Measurements from ENCODE around the gene GSTA1. TPM values are rescaled to one million over a fixed set of nuclear protein-coding genes. Genes with fewer than 3 reads are reported as not detected.
"Not testable (repeated sequence)": the region's sequence is repeated elsewhere in the genome, so short reads cannot be mapped to it uniquely, and the experiment has no call there.

GSTA1 gene
- total RNA-seq, 2 donors from 2014 or later, result not detected

GRCh38 chr6:52821842-52822241, 18.2 kb upstream of the GSTA1 start:
- no peak overlapping the region for H3K4me3 ChIP-seq
- no peaks in the 10 kb centered on the region for H3K4me1 ChIP-seq
- H3K36me3 ChIP-seq, result no peaks in the 10 kb centered on the region
- no peak for DNase-seq (ENCODE audit: low spot score)
- no peaks in the 10 kb centered on the region for H3K27me3 ChIP-seq
- H3K9me3 ChIP-seq, result peaks cover 0 to 3% of the 10 kb centered on the region in 2 donors
- no peak overlapping the region for H3K27ac ChIP-seq
- TF ChIP-seq, protein P1, sequence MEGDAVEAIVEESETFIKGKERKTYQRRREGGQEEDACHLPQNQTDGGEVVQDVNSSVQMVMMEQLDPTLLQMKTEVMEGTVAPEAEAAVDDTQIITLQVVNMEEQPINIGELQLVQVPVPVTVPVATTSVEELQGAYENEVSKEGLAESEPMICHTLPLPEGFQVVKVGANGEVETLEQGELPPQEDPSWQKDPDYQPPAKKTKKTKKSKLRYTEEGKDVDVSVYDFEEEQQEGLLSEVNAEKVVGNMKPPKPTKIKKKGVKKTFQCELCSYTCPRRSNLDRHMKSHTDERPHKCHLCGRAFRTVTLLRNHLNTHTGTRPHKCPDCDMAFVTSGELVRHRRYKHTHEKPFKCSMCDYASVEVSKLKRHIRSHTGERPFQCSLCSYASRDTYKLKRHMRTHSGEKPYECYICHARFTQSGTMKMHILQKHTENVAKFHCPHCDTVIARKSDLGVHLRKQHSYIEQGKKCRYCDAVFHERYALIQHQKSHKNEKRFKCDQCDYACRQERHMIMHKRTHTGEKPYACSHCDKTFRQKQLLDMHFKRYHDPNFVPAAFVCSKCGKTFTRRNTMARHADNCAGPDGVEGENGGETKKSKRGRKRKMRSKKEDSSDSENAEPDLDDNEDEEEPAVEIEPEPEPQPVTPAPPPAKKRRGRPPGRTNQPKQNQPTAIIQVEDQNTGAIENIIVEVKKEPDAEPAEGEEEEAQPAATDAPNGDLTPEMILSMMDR (IDR thresholded peaks at IDR 0.05), result no peak

DNA sequence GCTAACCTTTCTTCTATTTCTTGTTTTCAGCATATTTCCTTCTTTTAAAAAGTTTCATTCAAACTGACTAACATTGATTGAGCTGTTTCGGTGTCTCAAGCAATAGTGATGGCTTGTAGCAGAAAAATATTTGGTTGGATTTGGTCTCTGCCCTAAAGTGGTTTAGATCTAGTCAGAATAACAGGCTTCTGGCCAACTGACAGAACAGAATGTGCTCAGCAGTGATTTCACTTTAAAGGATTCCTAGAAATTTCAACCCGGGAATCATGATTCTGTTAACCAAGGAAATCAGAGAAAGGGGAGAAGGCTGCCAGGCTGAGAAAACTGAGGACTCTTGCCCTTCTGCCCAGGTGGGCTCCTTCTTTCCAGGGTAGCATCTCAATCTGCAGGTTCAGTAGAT, 16.6 kb upstream of the GSTA1 start:
- H3K4me1 ChIP-seq, result no peaks in the 10 kb centered on the region
- no peak overlapping the region for H3K4me3 ChIP-seq
- TF ChIP-seq, protein P1 (IDR thresholded peaks at IDR 0.05), result no peak
- no peaks in the 10 kb centered on the region for H3K27me3 ChIP-seq
- peaks cover 0 to 3% of the 10 kb centered on the region in 2 donors for H3K9me3 ChIP-seq
- H3K36me3 ChIP-seq, result no peaks in the 10 kb centered on the region
- DNase-seq (ENCODE audit: low spot score), result no peak
- no peak overlapping the region for H3K27ac ChIP-seq

GRCh38 chr6:52815167-52816092, 11.8 kb upstream of the GSTA1 start:
- Histone ChIP-seq H3K4me1 (no peaks in the 10 kb centered on the region), H3K36me3 (no peaks in the 10 kb centered on the region), H3K27me3 (no peaks in the 10 kb centered on the region), H3K4me3 (no peak overlapping the region), H3K9me3 (no peaks in the 10 kb centered on the region), H3K27ac (no peak overlapping the region)
- no peak for DNase-seq (ENCODE audit: low spot score)
- TF ChIP-seq, protein P1 (IDR thresholded peaks at IDR 0.05), result peak; percentile 32 to 71

DNA sequence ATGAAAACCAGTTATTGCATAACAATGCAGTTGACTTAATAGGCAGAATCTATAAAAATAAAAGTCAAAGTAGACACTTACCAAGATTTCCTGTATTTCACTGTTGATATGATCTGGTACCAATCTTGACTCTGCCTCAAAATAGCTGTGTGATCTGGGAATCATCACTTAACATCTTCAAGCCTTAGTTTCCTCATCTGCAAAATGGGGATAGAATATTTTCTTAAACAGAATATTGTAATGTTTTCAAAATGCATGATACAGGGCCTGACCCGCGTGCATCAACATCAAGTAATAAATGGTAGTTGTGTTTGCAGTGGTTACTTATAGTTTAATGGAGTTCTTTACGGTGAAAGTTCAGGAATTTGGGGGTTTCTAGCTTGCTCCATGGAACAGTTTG, 10.9 kb upstream of the GSTA1 start:
- H3K27ac ChIP-seq; H3K36me3 ChIP-seq; H3K4me1 ChIP-seq; H3K4me3 ChIP-seq; H3K27me3 ChIP-seq; DNase-seq (ENCODE audit: low spot score); H3K9me3 ChIP-seq: not testable (repeated sequence)

DNA sequence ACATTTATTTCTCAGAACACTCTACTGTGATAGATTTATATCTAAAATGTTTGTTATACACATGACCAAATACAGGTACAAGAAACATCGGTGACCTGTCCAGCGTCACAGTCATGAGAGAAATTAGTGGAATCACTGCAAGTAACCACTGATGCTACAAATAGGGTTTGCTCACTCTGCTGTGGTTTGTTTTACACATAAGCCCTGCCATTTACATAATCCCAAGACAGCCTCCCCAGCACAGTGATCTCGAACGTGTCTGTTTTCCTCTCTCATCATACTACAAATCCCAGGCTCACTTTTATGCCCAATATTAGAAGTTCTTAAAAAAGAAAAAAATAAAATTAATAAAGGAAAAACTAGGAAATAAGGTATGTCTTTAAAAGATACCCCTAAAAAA, 6.2 kb upstream of the GSTA1 start:
- not testable (repeated sequence) for H3K4me3 ChIP-seq; H3K27ac ChIP-seq; H3K27me3 ChIP-seq; H3K4me1 ChIP-seq; H3K9me3 ChIP-seq; DNase-seq (ENCODE audit: low spot score); H3K36me3 ChIP-seq

DNA sequence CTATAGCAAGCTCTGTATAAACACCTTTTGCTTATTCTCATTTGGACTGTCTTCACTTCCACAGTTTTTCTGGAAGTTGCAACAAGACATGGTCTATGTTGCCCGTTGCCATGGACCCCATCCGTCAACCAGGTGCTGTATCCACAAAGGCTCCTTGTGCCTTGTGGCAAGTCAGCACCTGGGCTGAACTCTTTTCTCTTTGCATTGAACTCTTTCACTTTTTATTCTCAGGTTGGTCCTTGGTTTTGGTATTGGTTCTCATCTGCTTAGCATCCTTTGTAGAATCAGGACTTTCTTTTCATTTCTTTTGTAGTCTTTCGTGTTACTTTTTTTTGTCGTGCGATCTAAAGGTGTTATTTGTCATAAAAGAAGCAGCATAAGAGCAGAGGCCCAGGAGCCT, 5.0 kb upstream of the GSTA1 start:
- Histone ChIP-seq H3K9me3 (no peaks in the 10 kb centered on the region), H3K36me3 (no peaks in the 10 kb centered on the region), H3K27me3 (no peaks in the 10 kb centered on the region), H3K4me3 (no peak overlapping the region), H3K27ac (no peak overlapping the region), H3K4me1 (no peaks in the 10 kb centered on the region)
- TF ChIP-seq, protein P1 (IDR thresholded peaks at IDR 0.05), result no peak
- no peak for DNase-seq (ENCODE audit: low spot score)

GRCh38 chr6:52802806-52803205, 810 bp downstream of the GSTA1 start:
- H3K27me3 ChIP-seq, result no peaks in the 10 kb centered on the region
- no peak for DNase-seq (ENCODE audit: low spot score)
- H3K27ac ChIP-seq, result no peak overlapping the region
- TF ChIP-seq, protein P1 (IDR thresholded peaks at IDR 0.05), result no peak
- H3K4me1 ChIP-seq, result no peaks in the 10 kb centered on the region
- H3K9me3 ChIP-seq, result no peaks in the 10 kb centered on the region
- H3K4me3 ChIP-seq, result no peak overlapping the region
- H3K36me3 ChIP-seq, result no peaks in the 10 kb centered on the region
